GM12878 (cell line): ENCODE data around the gene DNAJC25. TPM values are rescaled to one million over a fixed set of nuclear protein-coding genes. Genes with fewer than 3 reads are reported as not detected.

Source experiments
- ATAC-seq: fragments of 200-7000 bp; cut with Tn5 transposase; 3 replicates; pipeline ENCODE4 v1.9.1; 2020; ENCODE audit warnings: mild to moderate bottlenecking, moderate library complexity
- BruUV-seq: library from RNA; stranded (reverse); fragments of 400-500 nt; replicated peaks from 2 replicates; lab custom pipeline; 2021; lab: Mats Ljungman, UMichigan
- CTCF ChIA-PET: fragments of 300-600 bp; sonication (Branson Sonifier 250); formaldehyde crosslinking; extraction: SDS; loops from one replicate; lab custom pipeline; 2021; ENCODE audit warnings: inconsistent platforms; lab: Yijun Ruan, JAX
- POLR2A ChIA-PET: fragments of 350-600 bp; formaldehyde crosslinking; extraction: SDS; loops from one replicate; lab custom pipeline; 2021; ENCODE audit warnings: inconsistent platforms; lab: Charles Lee
- RAD21 ChIA-PET: fragments of 300-600 bp; sonication (Branson Sonifier 250); formaldehyde crosslinking; loops from one replicate; lab custom pipeline; 2023; ENCODE audit warnings: antibody characterized with exemption; ENCODE audit not compliant: unreplicated experiment; lab: Charles Lee
- SMC1A ChIA-PET: fragments of 300-600 bp; sonication (Branson Sonifier 250); formaldehyde crosslinking; loops from one replicate; lab custom pipeline; 2023; ENCODE audit not compliant: unreplicated experiment, uncharacterized antibody; lab: Charles Lee
- DNase-seq: peaks from one replicate; pipeline ENCODE4 v3.0.0-alpha.2; 2011; ENCODE audit warnings: low read depth, low spot score
- FAIRE-seq: peaks from 3 replicates; lab custom pipeline; 2011; peaks lifted over from hg19 to GRCh38; lab: Jason Lieb, UNC
- H2AFZ ChIP-seq: 2 replicates; pipeline ENCODE4 v1.6.0; 2011; ENCODE audit warnings: low read depth, low read length, control low read depth; ENCODE audit not compliant: control insufficient read depth
- H3K27ac ChIP-seq: 2 replicates; pipeline ENCODE4 v1.5.1; 2011; ENCODE audit warnings: control low read depth; ENCODE audit not compliant: control insufficient read depth, insufficient read depth
- H3K27me3 ChIP-seq, 2 experiments: replicated peaks in 1 of 2; 2 replicates each; pipeline versions ENCODE4 v1.6.0 to v1.6.1; 2011; ENCODE audit warnings: low read length in 1 of 2; ENCODE audit not compliant: control insufficient read depth in 2 of 2, insufficient read depth in 2 of 2
- H3K36me3 ChIP-seq, 2 experiments: 2 replicates each; pipeline ENCODE4 v1.5.1; 2011; ENCODE audit warnings: low read length in 1 of 2; ENCODE audit not compliant: control insufficient read depth in 2 of 2, insufficient read depth in 2 of 2
- H3K4me1 ChIP-seq: 2 replicates; pipeline ENCODE4 v1.6.1; 2011; ENCODE audit warnings: mild to moderate bottlenecking, low read length, moderate library complexity, mixed read lengths; ENCODE audit not compliant: control insufficient read depth, insufficient read depth
- H3K4me2 ChIP-seq: 2 replicates; pipeline ENCODE4 v1.6.0; 2011; ENCODE audit warnings: control low read depth; ENCODE audit not compliant: control insufficient read depth, insufficient read depth
- H3K4me3 ChIP-seq: fragments of 200-600 bp; sonication (generic); 2 replicates; pipeline ENCODE4 v1.5.1; 2016
- H3K79me2 ChIP-seq: 2 replicates; pipeline ENCODE4 v1.6.0; 2011; ENCODE audit warnings: low read length; ENCODE audit not compliant: control insufficient read depth, insufficient read depth
- H3K9ac ChIP-seq: 2 replicates; pipeline ENCODE4 v1.8.0; 2011; ENCODE audit warnings: low read length, control low read depth, mixed read lengths; ENCODE audit not compliant: control insufficient read depth, insufficient read depth
- H3K9me3 ChIP-seq: replicated peaks from 3 replicates; pipeline ENCODE4 v1.5.1; 2011; ENCODE audit warnings: mild to moderate bottlenecking, low read length; ENCODE audit not compliant: control insufficient read depth, insufficient read depth
- H4K20me1 ChIP-seq: 2 replicates; pipeline ENCODE4 v1.6.0; 2011; ENCODE audit not compliant: control insufficient read depth, insufficient read depth
- CHD2 ChIP-seq: IDR thresholded peaks from 2 replicates; pipeline ENCODE4 v1.6.1; 2011; ENCODE audit warnings: low read depth, low read length, improper control_type of control experiment, borderline replicate concordance
- E4F1 ChIP-seq: fragments of 450-650 bp; IDR thresholded peaks from 2 replicates; pipeline ENCODE4 v1.6.1; 2018; ENCODE audit warnings: borderline replicate concordance, mild to moderate bottlenecking; ENCODE audit not compliant: partially characterized antibody
- ETV6 ChIP-seq, 2 experiments: fragments of 450-650 bp in 1 of 2; IDR thresholded peaks in 1 of 2; conservative IDR thresholded peaks in 1 of 2; 2 replicates each; pipeline ENCODE4 v1.6.1; 2014; ENCODE audit warnings: antibody characterized with exemption in 1 of 2, borderline replicate concordance in 1 of 2, low read depth in 1 of 2, mild to moderate bottlenecking in 1 of 2, moderate library complexity in 1 of 2
- IKZF1 ChIP-seq: fragments of 450-650 bp; conservative IDR thresholded peaks from 2 replicates; pipeline ENCODE4 v1.6.1; 2017; ENCODE audit warnings: antibody characterized with exemption, mild to moderate bottlenecking
- IRF3 ChIP-seq: fragments of 450-650 bp; IDR thresholded peaks from 2 replicates; pipeline ENCODE4 v1.6.1; 2014; ENCODE audit warnings: mild to moderate bottlenecking
- PAX8 ChIP-seq: fragments of 450-650 bp; IDR thresholded peaks from 2 replicates; pipeline ENCODE4 v1.6.1; 2017; ENCODE audit warnings: mild to moderate bottlenecking, moderate library complexity
- POU2F2 ChIP-seq: IDR thresholded peaks from 3 replicates; pipeline ENCODE4 v1.6.1; 2011; ENCODE audit warnings: low read depth, mild to moderate bottlenecking, low read length, borderline replicate concordance
- RAD21 ChIP-seq: IDR thresholded peaks from 2 replicates; pipeline ENCODE4 v1.6.1; 2011; ENCODE audit warnings: mild to moderate bottlenecking, low read depth, low read length, moderate library complexity; ENCODE audit not compliant: insufficient read depth
- SIX5 ChIP-seq: IDR thresholded peaks from 2 replicates; pipeline ENCODE4 v1.6.1; 2011; ENCODE audit warnings: mild to moderate bottlenecking, low read depth, low read length, moderate library complexity; ENCODE audit not compliant: severe bottlenecking
- SPI1 ChIP-seq: IDR thresholded peaks from 2 replicates; pipeline ENCODE4 v1.6.1; 2011; ENCODE audit warnings: low read depth, mild to moderate bottlenecking, low read length, moderate library complexity, borderline replicate concordance; ENCODE audit not compliant: insufficient read depth
- TCF12 ChIP-seq: IDR thresholded peaks from 2 replicates; pipeline ENCODE4 v1.6.1; 2011; ENCODE audit warnings: low read depth, mild to moderate bottlenecking, low read length
- TCF3 ChIP-seq: IDR thresholded peaks from 2 replicates; pipeline ENCODE4 v1.6.1; 2012; ENCODE audit warnings: low read depth, mild to moderate bottlenecking, low read length, borderline replicate concordance; ENCODE audit not compliant: insufficient read depth
- YY1 ChIP-seq: IDR thresholded peaks from 2 replicates; pipeline ENCODE4 v1.6.1; 2011; ENCODE audit warnings: low read depth, mild to moderate bottlenecking, low read length
- ZNF274 ChIP-seq: IDR thresholded peaks from one replicate; pipeline ENCODE4 v1.8.0; 2011; ENCODE audit not compliant: insufficient read length, insufficient read depth
- WGBS: methylation state at CpG from one replicate; pipeline ENCODE4 v1.1.6; 2016; ENCODE audit warnings: low lambda C conversion rate; ENCODE audit not compliant: insufficient replicate concordance, insufficient coverage; ENCODE audit errors: missing lambda C conversion rate; 5-methylcytosine and 5-hydroxymethylcytosine counted together
- in situ Hi-C: fragments of 300-500 bp; cut with MboI; formaldehyde crosslinking; loops from 9 replicates; pipeline ENCODE4 v1.14.3; 2018; ENCODE audit warnings: mixed read lengths
- intact Hi-C: fragments of 100-400 bp; cut with micrococcal nuclease; formaldehyde crosslinking; loops from one replicate; pipeline ENCODE4 v1.14.2; 2022; ENCODE audit not compliant: unreplicated experiment
- polyA plus RNA-seq, 11 experiments: library from polyadenylated mRNA; depleted of rRNA in 4 of 11; unstranded in 6 of 11; stranded (reverse) in 5 of 11; fragments of >200 nt; fragmentation: Nextera tagmentation in 4 of 11; fragmentation: Illumina TruSeq in 1 of 11; extraction: Ambion mirVana in 4 of 11; extraction: Trizol in 1 of 11; gene quantifications; 1 replicate in 1 of 11; 2 replicates in 10 of 11; pipeline versions ENCODE4 v1.2.1 to v1.2.3, GENCODE V29; 2011 to 2016; ENCODE audit warnings: inconsistent platforms in 2 of 11, missing spikeins in 2 of 11, low read depth in 1 of 11
- total RNA-seq, 4 experiments: library from RNA; depleted of rRNA in 3 of 4; stranded (reverse); fragments of >200 nt in 3 of 4; fragmentation: Illumina TruSeq in 1 of 4; extraction: Trizol in 1 of 4; gene quantifications; 2 replicates each; pipeline versions ENCODE4 v1.2.1 to v1.2.3, GENCODE V29; 2013 to 2021

Gene DNAJC25
- total and polyA plus RNA-seq, 10 of the 15 experiments (the other 5 are each of a cell fraction or from before 2014, with no cell fraction given) = 2.4 to 6.4 (median 4.0) TPM

DNA sequence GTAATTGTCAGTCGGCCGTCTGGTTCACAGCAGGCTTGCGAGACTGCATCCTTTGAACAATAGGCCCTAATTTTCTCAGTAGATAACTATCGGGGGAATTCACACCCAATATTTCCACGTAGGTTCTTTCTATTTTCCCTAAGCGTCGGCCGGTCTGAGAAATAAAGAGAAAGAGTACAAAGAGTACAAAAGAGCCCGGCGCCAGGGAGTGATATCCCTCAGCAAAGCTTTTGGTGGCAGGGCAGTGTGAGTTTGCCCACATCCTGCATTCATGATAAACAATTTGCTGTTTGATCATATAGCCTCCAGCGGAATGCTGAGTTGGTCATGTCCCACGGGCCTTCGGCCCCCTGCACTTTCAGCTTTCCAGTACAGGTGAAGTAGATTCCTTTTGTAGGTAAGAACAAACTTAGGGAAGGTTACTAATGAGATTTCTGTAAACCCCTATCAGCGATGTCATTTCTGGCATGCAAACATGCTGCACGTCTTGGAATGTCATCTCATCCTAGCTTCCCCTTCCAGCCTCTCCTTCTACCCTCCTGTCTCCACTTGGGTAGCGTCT is 27.0 kb upstream of the DNAJC25 start:
- H4K20me1 ChIP-seq = no peaks in the 10 kb centered on the region; the same call in 1 of the 2 replicates
- H3K4me1 ChIP-seq = no peaks in the 10 kb centered on the region
- H3K4me2 ChIP-seq = no peak overlapping the region
- POLR2A ChIA-PET = no interaction called here
- ATAC-seq (no peak), DNase-seq (no peak), FAIRE-seq (no peak)
- in situ Hi-C loops = no loop called here
- peaks cover 0 to 1% of the 10 kb centered on the region in 2 experiments; a peak in 1 of 4 replicates for H3K27me3 ChIP-seq
- TF ChIP-seq SPI1 = no peak
- TF ChIP-seq E4F1 = no peak
- TF ChIP-seq TCF12 = no peak
- TF ChIP-seq IKZF1 = no peak
- no peak for TF ChIP-seq RAD21
- no peak for TF ChIP-seq ETV6 (conservative IDR thresholded peaks at IDR 0.05 in 1 of 2, IDR thresholded peaks at IDR 0.05 in 1 of 2; ENCODE audit: borderline replicate concordance in 1 of 2, low read depth in 1 of 2)
- no peak for TF ChIP-seq IRF3
- no peak for TF ChIP-seq POU2F2
- no peak for TF ChIP-seq SIX5
- TF ChIP-seq CHD2 = no peak
- TF ChIP-seq YY1 = no peak
- no peak for TF ChIP-seq TCF3
- TF ChIP-seq ZNF274 = no peak
- TF ChIP-seq PAX8 = no peak
- no peak overlapping the region for H3K9ac ChIP-seq
- 73% methylated on average over 16 of the region's 16 CpGs for WGBS
- H3K27ac ChIP-seq = no peak overlapping the region
- no peak overlapping the region for H2AFZ ChIP-seq
- intact Hi-C loops = no loop called here
- H3K4me3 ChIP-seq = no peak overlapping the region
- H3K36me3 ChIP-seq = no peaks in the 10 kb centered on the region
- RAD21 ChIA-PET = no interaction called here
- BruUV-seq = no TSS peak
- no peaks in the 10 kb centered on the region for H3K79me2 ChIP-seq
- CTCF ChIA-PET = no interaction called here
- SMC1A ChIA-PET = no interaction called here
- no peaks in the 10 kb centered on the region for H3K9me3 ChIP-seq
